Activated CD4-positive, alpha-beta T cell treated with anti-CD3 and anti-CD28 coated beads, Interleukin-2, amount 50 U/mL, for 1 hour (primary cell): Measurements from ENCODE around the gene CRP.
"Not testable (repeated sequence)": the region's sequence is repeated elsewhere in the genome, so short reads cannot be mapped to it uniquely, and the experiment has no call there.

Experiments
- DNase-seq: peaks from one replicate; pipeline ENCODE4 v3.0.0-alpha.2; 2020

CRP gene

GRCh38 chr1:159714529-159714928 is at the start of gene CRP:
CRP (minus strand) TSS chr1:159714589; CDS start chr1:159714485, 104 bp downstream.
- DNase-seq, result no peak

GRCh38 chr1:159763686-159764085 is 49.3 kb upstream of the CRP start:
- DNase-seq, result no peak

DNA sequence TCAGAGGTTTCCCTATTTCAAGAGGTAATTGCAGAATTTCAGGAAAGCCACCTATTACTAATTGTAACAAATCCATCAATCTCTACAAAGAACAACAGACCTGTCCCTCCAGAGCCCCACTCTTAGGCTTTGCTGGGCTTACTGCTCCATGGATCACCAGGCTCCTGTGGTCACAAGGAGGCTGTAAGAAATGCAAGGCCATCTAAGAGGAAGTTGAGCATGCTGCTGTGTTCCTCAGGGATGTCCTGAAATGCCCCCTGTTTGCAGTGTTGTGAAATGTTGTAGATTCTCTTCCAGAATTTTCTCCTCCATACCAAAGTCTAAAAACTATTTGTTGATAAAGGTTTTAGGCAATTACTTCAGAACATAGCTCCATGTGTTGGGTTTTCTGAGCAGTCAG is 42.0 kb upstream of the CRP start:
- no peak for DNase-seq

DNA sequence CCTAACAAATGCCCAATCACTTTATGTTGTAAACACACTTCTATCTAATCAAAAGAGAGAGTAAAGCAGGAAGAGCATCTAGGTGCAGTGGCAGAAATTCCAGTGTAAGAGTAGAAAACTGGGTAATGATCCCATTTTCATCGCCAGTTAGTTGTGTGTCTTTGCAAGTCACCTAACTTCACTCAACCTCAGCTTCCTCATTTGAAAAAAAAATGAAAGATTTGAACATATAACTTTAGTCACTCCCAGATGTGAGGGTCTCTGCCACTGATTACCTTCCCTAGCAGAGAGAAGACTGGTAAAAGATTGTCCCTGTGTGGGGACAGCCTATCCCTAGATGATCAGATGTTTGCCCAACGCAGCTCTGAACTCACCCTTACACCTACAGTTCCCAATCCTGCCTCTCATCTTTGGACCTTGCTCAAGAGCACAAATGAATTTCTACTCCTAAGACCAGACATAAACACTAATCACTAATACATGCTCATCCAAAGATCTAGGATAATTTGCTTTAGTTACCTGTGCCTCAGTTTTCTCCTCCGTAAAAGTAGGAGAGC is 41.1 kb upstream of the CRP start:
- no peak for DNase-seq

- no peak for DNase-seq
Observed at GRCh38 chr1:159753386-159753785, 39.0 kb upstream of the CRP start.

DNA sequence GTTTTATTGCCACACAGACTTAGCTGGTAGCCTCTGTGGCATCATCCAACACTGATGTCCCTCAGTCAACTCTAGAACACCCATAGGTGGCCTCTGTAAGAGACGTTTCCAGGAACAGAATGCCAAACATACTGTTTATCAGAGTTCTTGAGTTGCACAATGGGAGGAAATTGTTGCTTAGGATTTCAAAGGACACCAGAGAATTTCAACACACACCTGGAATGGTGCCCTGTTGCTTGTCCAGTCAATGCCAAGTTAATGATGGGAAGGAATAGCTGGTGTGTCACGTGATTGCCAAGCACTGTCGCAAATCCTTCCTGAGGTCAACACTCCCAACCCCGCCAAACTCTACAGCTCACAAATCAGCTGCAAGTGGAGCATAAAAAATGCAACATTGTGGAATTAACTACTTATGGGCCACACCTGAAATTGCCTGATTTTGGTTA is 37.8 kb upstream of the CRP start:
- no peak for DNase-seq

DNA sequence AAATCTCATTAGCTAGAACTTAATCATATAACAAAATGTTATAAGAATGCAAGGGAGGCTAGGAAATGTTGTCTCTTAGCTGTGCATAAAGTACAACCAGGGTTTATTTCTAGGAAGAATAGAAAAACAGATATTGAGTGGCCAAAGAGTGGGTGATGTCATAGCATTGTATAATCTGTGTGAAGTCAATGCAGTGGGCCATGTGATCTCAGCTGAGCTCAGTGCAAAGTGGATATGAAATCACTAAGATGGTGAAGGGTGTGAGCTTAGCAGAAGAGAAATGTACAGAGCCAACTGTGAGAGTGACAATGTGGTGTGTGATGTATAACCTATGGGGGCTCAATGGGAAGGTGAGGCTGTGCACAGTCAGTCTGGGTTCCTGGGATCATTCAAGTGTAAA is 36.6 kb upstream of the CRP start:
- no peak for DNase-seq

- no peak for DNase-seq
Observed at GRCh38 chr1:159750621-159751020, 36.2 kb upstream of the CRP start.

DNA sequence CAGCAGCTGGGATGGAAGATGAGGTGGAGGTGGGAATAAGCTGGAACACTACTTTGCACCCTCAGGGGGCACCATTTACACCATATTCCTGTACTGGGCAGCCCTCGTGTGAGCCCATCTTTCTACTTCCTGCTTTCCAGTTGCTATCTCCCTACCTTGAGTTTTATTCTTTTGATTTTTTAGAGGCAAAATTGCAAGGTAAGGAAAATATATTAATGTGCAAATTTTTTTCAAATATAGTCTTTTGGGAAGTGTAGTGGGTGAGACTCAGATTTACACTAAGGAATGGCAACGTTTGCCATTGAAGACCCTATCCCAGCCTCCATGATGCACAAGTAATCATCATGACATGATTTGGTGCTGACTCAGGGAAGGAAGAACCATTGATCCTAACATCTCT is 35.2 kb upstream of the CRP start:
- no peak for DNase-seq

DNA sequence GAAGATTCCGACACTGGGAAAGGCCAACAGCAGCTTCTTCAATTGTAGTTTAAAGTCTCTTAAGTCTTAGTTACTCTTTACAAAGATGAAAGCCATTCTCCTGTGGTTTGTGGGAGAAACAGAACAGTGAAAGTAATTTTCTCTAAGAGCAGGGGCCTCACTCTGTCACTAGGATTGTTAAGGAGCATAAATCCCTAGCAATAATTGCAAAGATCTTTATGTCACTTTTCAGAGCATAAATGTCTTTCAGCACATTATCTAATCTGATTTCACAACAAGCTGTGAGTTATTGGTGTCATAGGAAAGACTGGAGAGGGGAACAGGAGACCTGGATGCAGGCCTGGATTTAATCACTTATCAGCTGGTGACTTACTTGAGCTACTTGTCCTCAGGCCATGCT is 34.0 kb upstream of the CRP start:
- no peak for DNase-seq

DNA sequence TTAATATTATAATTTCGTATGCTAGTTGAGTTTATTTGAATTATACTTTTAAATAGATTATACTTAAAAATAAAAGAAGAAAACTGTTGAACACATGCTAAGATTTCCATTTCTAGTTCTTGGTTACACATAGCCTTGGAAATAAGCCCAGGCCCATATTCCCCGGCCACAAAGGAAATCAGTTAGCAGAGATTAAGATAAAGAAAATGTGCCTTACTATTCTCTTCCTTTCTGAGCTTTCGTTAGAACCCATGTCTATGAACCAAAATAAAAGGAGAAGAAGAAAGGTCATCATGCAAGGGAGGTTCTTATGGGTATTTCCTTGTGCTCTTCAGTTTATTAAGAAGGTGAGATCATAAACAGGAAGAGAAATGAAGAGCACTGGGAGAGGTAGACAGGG is 32.3 kb upstream of the CRP start:
- no peak for DNase-seq

- no peak for DNase-seq
Observed at GRCh38 chr1:159743651-159744410, 29.4 kb upstream of the CRP start.

GRCh38 chr1:159737238-159737916 is 23.0 kb upstream of the CRP start:
- DNase-seq, result no peak

DNA sequence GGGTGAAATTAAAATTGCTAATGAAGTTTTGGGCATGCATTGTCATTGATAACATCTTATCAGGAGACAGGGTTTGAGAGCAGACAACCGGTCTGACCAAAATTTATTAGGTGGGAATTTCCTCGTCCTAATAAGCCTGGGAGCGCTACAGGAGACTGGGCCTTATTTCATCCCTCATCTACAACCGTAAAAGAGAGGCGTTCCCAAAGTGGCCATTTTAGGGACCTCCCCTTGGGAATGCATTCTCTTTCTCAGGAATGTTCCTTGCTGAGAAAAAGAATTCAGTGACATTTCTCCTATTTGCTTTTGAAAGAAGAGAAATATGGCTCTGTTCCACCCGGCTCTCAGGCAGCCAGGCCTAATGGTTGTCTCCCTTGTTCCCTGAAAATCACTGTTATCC is 8.8 kb upstream of the CRP start:
- DNase-seq, result not testable (repeated sequence)

DNA sequence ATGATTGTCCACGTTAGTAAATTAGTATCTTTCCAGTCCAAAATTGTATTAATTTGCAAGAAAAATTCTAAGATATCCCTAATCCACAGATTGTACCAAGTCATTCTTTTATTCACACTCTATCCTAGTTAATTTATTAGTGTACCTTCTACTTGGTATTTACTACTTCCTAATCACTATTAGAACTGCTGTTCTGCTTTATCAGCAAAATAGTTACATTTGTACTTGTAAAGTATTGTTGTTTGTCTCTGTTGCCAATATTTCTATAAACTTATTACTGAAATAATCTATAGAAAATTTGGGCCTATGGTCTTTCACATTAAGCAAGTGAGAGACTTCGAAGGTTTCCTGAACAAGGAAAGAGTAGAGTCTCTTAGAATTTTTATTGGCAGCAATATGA is 5.6 kb upstream of the CRP start:
- DNase-seq, result no peak

DNA sequence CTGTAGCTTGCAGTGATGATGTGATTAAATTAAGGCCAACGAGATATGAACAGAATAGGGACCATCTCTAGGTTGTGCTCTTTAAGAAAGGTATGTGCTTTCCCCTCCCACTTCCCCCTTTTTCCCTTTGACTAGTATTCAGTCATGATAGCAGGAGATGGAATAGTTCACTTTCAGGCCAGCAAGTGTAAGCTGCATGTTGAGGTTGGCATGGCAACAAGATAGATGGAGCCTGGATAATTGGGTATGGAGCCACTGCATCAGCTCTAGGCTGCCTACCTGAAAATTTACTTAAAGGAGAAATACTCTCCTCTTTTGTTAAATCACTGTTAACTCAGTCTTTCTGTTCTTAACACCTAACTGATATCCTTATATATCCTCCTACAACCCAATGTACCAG is 1.5 kb upstream of the CRP start:
- no peak for DNase-seq

- no peak for DNase-seq
Observed at GRCh38 chr1:159712080-159712479, 2.3 kb downstream of the CRP start.

DNA sequence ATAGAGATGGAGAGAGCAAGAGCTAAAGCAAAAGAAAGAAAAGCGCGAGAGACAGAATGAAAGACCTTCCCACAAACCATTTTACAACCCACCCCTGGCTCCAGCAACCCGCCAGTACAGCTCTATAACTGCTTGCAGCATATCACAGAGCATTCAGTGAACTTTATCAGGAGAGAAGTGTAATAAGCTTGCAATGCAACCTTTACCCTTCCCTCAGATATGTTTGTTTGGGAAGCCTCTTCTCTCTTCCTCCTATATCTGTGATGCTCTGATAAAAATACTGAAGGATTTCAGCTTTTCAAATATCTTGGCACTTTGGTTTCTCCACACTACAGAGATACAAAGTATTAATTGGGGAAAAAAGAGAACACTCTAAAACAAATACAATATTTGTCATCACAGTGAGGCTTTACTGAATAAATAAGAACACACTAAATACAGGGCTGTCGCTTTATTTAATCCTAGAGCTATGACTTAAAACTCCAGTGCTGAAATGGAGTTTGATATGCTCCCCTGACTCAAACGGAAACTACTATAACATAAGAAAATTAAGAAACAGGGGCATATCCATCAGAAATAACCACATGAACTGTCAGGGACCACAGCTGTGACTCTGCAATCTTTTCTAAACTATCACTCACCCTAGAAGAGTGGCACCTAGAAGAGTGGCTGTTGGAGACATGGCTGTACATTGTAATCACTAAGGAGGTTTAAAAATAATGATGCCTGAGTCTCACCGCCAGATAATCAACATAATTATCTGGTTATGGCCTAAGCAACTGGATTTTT is 6.7 kb downstream of the CRP start:
- DNase-seq, result no peak

DNA sequence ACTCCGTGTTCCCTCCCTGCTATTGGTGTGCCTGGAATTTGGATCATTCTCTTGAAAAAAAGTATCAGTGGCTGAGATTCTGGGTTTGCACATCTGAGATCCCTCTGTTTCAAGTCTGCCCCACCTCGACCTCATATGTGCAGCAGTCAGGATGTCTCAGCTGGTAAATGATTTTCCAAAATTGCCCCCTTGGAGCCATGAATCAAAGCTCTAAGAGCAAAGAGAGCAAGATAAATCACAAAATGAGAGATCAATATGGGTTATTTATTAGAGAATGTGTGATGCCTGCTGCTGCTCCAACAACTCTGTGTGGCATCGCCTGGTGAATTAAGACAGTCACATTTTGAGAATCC is 8.5 kb downstream of the CRP start:
- DNase-seq, result no peak

GRCh38 chr1:159705251-159705903 is 9.0 kb downstream of the CRP start:
- no peak for DNase-seq

DNA sequence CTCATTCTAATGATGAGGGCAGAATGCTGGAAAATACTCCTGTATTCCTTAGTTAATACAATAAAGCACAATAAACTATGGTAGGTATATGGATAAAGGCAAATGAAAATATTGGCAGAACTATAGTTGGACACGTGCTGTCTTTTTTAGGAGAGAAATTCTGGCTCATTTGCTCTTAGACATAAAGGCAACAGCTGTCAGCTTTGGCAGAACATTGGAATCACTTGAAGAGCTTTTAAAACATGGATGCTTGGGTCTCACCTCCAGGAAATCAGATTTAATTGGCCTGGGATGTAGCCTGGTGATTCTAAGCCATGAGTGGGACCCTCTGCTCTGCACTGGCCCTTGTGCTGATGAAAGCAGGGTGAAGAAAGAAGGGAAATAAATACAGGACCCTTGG is 9.9 kb downstream of the CRP start:
- DNase-seq, result no peak

- DNase-seq, result no peak
Observed at GRCh38 chr1:159700312-159700711, 14.1 kb downstream of the CRP start.

DNA sequence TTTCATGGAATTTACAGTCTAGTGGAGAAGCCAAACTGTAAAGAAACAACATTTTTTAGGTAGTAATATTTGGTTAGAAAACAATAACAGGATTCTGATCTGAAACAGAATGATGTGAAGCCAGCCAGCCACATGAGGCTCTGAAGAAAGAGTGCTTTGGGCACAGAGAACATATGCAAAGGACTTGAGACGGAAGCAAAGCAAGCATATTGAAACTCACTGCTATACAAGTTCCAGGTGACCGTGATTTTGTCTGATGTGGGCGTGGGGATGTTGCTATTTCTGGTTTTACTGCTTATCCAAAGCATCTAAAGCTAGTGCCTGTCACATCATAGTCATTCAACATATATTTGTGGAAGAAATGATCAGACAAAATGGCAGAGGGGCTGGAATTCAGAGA is 14.7 kb downstream of the CRP start:
- DNase-seq, result no peak
